Stimulated activated CD8-positive, alpha-beta memory T cell treated with anti-CD3 and anti-CD28 coated beads, Interleukin-4, amount 100 ng/mL, for 24 hours (primary cell): ENCODE results near the gene MIPEP.
"Not testable (repeated sequence)": the region's sequence is repeated elsewhere in the genome, so short reads cannot be mapped to it uniquely, and the experiment has no call there.

ENCODE experiments used
- DNase-seq: peaks from one replicate; pipeline ENCODE4 v3.0.0-alpha.2; 2020; ENCODE audit warnings: low read depth

Gene MIPEP

GRCh38 chr13:23889615-23890607 is 711 bp upstream of the MIPEP start:
- no peak for DNase-seq

- DNase-seq, result not testable (repeated sequence)
Measured at GRCh38 chr13:23884361-23884760, 4.8 kb downstream of the MIPEP start.

- DNase-seq, result no peak
Measured at GRCh38 chr13:23883255-23883654, 5.9 kb downstream of the MIPEP start.

- not testable (repeated sequence) for DNase-seq
Measured at GRCh38 chr13:23881402-23881800, 7.8 kb downstream of the MIPEP start.

GRCh38 chr13:23880493-23881401 is 8.5 kb downstream of the MIPEP start:
- not testable (repeated sequence) for DNase-seq

- DNase-seq, result no peak
Measured at GRCh38 chr13:23877286-23877685, 11.9 kb downstream of the MIPEP start.

GRCh38 chr13:23876265-23876664 is 12.9 kb downstream of the MIPEP start:
- no peak for DNase-seq

GRCh38 chr13:23871616-23872220 is 17.5 kb downstream of the MIPEP start:
- no peak for DNase-seq

- no peak for DNase-seq
Measured at GRCh38 chr13:23870356-23871140, 18.7 kb downstream of the MIPEP start.

GRCh38 chr13:23868521-23868920 is 20.7 kb downstream of the MIPEP start:
- no peak for DNase-seq

- no peak for DNase-seq
Measured at GRCh38 chr13:23867027-23867491, 22.1 kb downstream of the MIPEP start.

GRCh38 chr13:23866420-23867026 is 22.7 kb downstream of the MIPEP start:
- no peak for DNase-seq

GRCh38 chr13:23865906-23866305 is 23.3 kb downstream of the MIPEP start:
- DNase-seq, result no peak

- no peak for DNase-seq
Measured at GRCh38 chr13:23865026-23865425, 24.2 kb downstream of the MIPEP start.

- no peak for DNase-seq
Measured at GRCh38 chr13:23861310-23861709, 27.9 kb downstream of the MIPEP start.

GRCh38 chr13:23859904-23860303 is 29.3 kb downstream of the MIPEP start:
- no peak for DNase-seq

- DNase-seq, result no peak
Measured at GRCh38 chr13:23859455-23859854, 29.7 kb downstream of the MIPEP start.

- no peak for DNase-seq
Measured at GRCh38 chr13:23858546-23858945, 30.7 kb downstream of the MIPEP start.

GRCh38 chr13:23856008-23856750 is 33.0 kb downstream of the MIPEP start:
- no peak for DNase-seq

GRCh38 chr13:23855360-23855759 is 33.8 kb downstream of the MIPEP start:
- no peak for DNase-seq
